GM18519 (cell line): Measurements from ENCODE around the gene PRC1.

Experiments
- ATAC-seq: cut with Tn5 transposase; IDR thresholded peaks from one replicate; pipeline ENCODE4 v1.9.1; 2021; ENCODE audit warnings: mild to moderate bottlenecking, moderate library complexity; ENCODE audit not compliant: unreplicated experiment, low FRiP score

PRC1 gene

DNA sequence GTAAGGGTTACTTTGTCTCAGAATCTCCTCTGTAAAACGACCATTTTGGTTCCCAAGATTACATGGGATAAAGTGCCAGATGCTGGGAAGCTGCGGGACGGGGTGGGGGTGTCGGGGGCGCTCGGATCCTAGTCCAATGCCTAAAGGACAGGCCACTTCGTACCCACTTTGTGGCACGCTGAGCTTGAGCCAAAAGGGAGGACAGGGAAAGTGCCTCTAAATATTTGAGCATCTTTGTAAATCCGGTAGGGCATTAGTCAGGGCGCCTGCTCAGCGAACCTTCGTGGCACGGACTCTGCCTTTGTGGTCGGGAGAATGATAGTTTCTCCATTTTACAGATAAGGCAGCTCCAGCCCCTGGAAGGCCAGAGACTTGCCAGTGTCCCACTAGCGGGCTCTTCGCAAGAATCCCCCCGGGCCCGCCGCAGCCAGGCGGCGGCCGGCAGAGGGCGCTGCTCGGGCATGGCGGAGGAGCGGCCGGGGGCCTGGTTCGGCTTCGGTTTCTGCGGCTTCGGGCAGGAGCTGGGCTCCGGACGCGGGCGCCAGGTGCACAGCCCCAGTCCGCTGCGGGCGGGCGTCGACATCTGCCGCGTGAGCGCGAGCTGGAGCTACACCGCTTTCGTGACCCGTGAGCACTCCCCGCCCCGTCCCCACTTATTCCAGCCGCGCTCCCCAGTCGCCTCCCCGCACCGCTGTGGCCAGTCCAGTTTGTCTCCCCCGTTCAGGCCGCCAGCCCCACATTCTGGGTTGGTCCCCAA lies 37.9 kb downstream of the PRC1 start:
- ATAC-seq = no peak

GRCh38 chr15:90955624-90956273 lies 38.6 kb downstream of the PRC1 start:
- ATAC-seq = no peak

- peak; percentile 78 for ATAC-seq
Measured at GRCh38 chr15:90954712-90955623, 39.4 kb downstream of the PRC1 start, which contains the start of gene RCCD1. Gene RCCD1 (plus strand): TSS chr15:90954884. CDS start chr15:90956735, 1,851 bp downstream.

- ATAC-seq = no peak
Measured at GRCh38 chr15:90953947-90954711, 40.2 kb downstream of the PRC1 start.

DNA sequence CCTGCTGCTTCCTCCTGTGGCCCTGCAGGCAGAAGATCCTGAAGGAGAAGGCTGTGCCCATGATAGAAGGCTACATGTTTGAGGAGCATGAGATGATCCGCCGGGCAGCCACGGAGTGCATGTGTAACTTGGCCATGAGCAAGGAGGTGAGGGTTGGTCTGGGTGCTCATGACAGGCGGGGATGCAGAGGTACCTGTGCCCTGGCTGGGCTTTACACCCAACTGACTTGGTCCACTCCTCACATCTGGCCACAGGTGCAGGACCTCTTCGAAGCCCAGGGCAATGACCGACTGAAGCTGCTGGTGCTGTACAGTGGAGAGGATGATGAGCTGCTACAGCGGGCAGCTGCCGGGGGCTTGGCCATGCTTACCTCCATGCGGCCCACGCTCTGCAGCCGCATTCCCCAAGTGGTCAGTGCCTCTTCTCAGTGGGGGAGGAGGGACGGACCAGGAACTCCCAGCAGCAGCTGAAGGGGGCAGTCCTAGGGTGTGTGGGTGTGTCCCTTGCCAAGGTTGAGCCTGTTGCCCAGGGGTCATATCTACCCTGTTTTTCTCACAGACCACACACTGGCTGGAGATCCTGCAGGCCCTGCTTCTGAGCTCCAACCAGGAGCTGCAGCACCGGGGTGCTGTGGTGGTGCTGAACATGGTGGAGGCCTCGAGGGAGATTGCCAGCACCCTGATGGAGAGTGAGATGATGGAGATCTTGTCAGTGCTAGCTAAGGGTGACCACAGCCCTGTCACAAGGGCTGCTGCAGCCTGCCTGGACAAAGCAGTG lies 41.2 kb downstream of the PRC1 start:
- ATAC-seq = no peak

GRCh38 chr15:90950676-90951075 lies 43.7 kb downstream of the PRC1 start:
- ATAC-seq = no peak

DNA sequence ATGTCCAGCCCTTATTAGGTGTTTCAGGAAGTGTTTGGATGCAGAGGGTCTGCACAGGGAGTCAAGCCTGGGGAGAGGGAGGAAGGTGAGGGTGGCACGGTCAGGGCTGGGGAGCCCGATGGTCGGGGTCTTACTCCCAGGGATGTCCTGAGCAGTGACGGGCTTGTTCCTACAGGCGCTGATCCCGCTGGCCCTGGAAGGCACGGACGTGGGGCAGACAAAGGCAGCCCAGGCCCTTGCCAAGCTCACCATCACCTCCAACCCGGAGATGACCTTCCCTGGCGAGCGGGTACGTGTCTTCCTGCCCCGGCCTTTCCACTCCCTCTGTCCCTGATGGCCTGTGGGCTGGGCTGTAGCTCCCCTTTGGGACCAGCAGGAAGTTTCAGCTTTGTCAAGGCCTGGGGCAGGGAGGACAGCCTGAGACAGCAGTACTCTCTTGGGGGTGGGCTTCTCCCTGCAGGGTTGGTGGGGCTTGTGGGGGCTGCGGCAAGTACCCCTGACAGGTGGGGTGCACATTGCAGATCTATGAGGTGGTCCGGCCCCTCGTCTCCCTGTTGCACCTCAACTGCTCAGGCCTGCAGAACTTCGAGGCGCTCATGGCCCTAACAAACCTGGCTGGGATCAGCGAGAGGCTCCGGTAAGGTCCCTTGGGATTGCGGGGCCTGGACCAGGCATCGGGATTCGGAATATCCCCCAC lies 44.2 kb downstream of the PRC1 start:
- ATAC-seq = no peak

- no peak for ATAC-seq
Measured at GRCh38 chr15:90948506-90948905, 45.8 kb downstream of the PRC1 start.

- ATAC-seq = no peak
Measured at GRCh38 chr15:90947577-90948357, 46.6 kb downstream of the PRC1 start.

DNA sequence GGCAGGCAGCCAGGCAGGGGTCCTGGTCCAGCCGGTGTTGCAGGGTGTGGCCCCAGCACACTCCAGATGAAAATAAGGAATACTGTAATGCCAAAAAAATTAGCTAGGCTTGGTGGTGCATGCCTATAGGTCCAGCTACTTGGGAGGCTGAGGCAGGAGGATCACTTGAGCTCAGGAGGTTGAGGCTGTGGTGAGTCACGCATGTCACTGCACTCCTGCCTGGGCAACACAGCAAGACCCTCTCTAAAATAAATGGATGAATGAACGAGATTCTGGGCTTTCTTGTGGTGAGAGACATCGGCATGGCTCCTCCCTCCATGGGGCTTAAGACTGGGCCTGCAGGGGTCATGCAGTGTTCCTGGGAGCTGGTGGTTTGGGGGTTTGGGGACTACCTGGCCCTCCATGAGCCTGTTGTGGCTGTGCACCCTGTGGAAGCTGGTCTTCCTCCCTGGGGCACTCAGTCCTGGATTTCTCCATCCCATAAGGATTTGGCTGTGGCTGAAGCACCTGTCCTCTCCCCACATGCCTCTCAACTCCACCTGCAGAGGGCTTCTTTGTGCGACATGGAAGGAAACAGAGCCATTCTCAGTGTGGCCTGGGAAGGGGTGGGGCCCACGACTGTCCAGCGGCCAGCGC lies 47.3 kb downstream of the PRC1 start:
- ATAC-seq = no peak

- no peak for ATAC-seq
Measured at GRCh38 chr15:90946538-90946937, 47.8 kb downstream of the PRC1 start.

- ATAC-seq = no peak
Measured at GRCh38 chr15:90945091-90945490, 49.2 kb downstream of the PRC1 start.

DNA sequence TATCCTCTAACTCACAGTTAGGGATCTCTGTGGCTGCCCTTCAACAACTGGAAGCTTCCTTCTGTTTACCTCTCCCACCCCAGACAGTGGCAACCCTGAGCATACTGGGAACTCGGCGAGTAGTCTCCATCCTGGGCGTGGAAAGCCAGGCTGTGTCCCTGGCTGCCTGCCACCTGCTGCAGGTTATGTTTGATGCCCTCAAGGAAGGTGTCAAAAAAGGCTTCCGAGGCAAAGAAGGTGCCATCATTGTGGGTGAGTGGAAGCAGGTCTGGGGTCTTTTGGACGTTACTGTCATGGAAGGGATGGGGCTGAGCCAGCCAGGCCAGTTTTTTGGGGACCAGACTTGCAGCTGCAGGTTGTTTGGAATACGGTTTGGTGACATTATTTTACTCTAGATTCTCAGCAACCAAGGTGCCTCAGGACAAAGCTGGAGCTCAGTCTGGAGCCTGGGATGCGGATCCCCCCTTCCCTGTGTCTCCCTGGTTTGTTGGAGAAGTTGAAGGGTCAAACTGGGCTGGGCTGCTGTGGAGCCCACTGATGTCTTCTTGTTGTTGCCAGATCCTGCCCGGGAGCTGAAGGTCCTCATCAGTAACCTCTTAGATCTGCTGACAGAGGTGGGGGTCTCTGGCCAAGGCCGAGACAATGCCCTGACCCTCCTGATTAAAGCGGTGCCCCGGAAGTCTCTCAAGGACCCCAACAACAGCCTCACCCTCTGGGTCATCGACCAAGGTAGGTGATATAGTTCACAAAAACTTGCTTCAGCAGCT lies 51.8 kb downstream of the PRC1 start:
- ATAC-seq = no peak

DNA sequence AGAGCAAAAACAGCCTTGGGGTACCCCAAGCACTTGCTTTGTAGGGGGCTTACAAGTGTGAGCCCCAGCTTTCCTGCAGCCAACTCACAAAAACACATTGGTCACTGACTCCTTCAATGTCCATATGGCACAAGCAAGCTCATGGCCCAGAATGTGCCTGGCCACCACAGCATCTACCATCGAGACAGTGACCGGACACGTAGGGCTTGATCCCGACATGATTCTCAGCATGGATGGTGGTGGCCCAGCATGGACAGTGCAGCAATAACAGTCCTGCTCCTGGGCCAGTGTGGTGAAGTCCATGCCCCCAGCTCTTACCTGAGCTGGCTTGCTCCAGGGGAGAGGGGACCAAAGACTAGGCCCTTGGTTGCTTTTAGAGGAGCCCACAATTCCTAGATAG lies 53.3 kb downstream of the PRC1 start:
- ATAC-seq = no peak

DNA sequence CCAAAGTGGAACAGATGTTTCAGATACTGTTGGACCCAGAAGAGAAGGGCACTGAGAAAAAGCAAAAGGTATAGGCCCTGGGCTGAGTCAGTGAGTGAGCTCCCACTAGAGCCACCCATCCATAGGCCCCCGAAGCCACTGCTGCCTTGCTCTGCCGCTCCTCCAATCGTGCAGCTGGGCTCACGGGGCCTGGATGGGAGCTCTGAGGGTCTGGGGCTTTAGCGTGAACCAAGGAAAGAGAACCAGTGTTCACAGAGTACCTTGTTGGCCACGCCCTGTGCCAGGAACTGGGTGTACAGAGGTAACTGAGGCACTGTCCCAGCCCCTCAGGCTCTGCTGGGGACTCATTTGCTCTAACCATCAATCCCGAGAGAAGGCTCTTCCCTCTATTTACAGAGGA lies 54.6 kb downstream of the PRC1 start:
- ATAC-seq = no peak

DNA sequence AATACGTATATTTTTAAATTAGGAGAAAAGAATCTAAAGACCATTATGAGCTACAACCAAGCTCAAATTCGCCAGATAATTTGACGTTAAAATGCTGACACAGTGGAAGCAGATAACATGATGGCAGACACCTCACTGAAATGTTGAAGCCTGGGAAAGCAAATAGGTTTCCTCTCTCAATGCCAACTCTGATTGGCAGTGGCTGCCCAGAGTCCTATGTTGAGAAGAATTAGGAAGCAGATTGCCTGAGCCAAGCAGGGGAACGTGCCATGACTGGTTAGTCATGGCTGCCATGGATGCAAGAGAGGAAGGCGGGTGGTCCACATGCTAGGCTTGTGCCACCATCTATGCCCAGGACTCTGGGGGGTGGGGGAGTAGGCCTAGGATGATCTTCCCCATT lies 56.1 kb downstream of the PRC1 start:
- ATAC-seq = no peak

- no peak for ATAC-seq
Measured at GRCh38 chr15:90936823-90937222, 57.5 kb downstream of the PRC1 start.
